GM23338 (cell line): Measurements from ENCODE around the gene EEPD1. TPM values are rescaled to one million over a fixed set of nuclear protein-coding genes. Genes with fewer than 3 reads are reported as not detected.

ENCODE experiments used
- ATAC-seq: fragments of 200-7000 bp; cut with Tn5 transposase; 3 replicates; pipeline ENCODE4 v1.9.1; 2020
- DNase-seq: peaks from one replicate; pipeline ENCODE4 v3.0.0-alpha.2; 2015; ENCODE audit warnings: low spot score
- H2AFZ ChIP-seq: fragments of 200-600 bp; sonication (generic); 2 replicates; pipeline ENCODE4 v1.8.0; 2016; ENCODE audit warnings: antibody characterized with exemption, mild to moderate bottlenecking, moderate library complexity
- H3F3A ChIP-seq: fragments of 200-600 bp; sonication (generic); replicated peaks from 2 replicates; pipeline ENCODE4 v1.8.0; 2017; ENCODE audit warnings: antibody characterized with exemption, mixed run types, low read depth
- H3K27ac ChIP-seq: fragments of 200-600 bp; sonication (generic); 2 replicates; pipeline ENCODE4 v1.6.1; 2016; ENCODE audit warnings: low read depth
- H3K27me3 ChIP-seq: fragments of 200-600 bp; sonication (generic); 2 replicates; pipeline ENCODE4 v1.8.0; 2016; ENCODE audit warnings: mild to moderate bottlenecking, mixed run types, moderate library complexity; ENCODE audit not compliant: insufficient read depth
- H3K36me3 ChIP-seq: fragments of 200-600 bp; sonication (generic); 2 replicates; pipeline ENCODE4 v1.8.0; 2016; ENCODE audit warnings: mild to moderate bottlenecking; ENCODE audit not compliant: insufficient read depth
- H3K4me1 ChIP-seq: fragments of 200-600 bp; sonication (generic); 2 replicates; pipeline ENCODE4 v1.8.0; 2016; ENCODE audit warnings: mild to moderate bottlenecking, moderate library complexity; ENCODE audit not compliant: insufficient read depth
- H3K4me2 ChIP-seq: fragments of 200-600 bp; sonication (generic); 2 replicates; pipeline ENCODE4 v1.7.1; 2017; ENCODE audit warnings: mixed run types
- H3K4me3 ChIP-seq: fragments of 200-600 bp; sonication (generic); 2 replicates; pipeline ENCODE4 v1.6.1; 2016; ENCODE audit warnings: mixed run types
- H3K79me2 ChIP-seq: fragments of 200-600 bp; sonication (generic); replicated peaks from 2 replicates; pipeline ENCODE4 v1.8.0; 2017; ENCODE audit warnings: mild to moderate bottlenecking; ENCODE audit not compliant: insufficient read depth
- H3K9me2 ChIP-seq: fragments of 200-600 bp; sonication (generic); 2 replicates; pipeline ENCODE4 v1.8.0; 2017; ENCODE audit not compliant: insufficient read depth
- H4K20me1 ChIP-seq: fragments of 200-600 bp; sonication (generic); replicated peaks from 2 replicates; pipeline ENCODE4 v1.8.0; 2017; ENCODE audit warnings: mild to moderate bottlenecking; ENCODE audit not compliant: insufficient read depth
- H3K27ac Mint-ChIP-seq: 2 replicates; pipeline ENCODE4 v1.8.0; 2020; ENCODE audit warnings: inconsistent platforms, mild to moderate bottlenecking, moderate library complexity, mixed read lengths
- H3K27me3 Mint-ChIP-seq: 3 replicates; pipeline ENCODE4 v1.8.0; 2022; ENCODE audit warnings: low read depth, mild to moderate bottlenecking, moderate library complexity, mixed read lengths, inconsistent platforms; ENCODE audit not compliant: insufficient read depth, poor library complexity
- H3K36me3 Mint-ChIP-seq: 3 replicates; pipeline ENCODE4 v1.8.0; 2021; ENCODE audit warnings: low read depth, mild to moderate bottlenecking, inconsistent platforms, moderate library complexity, mixed read lengths
- H3K4me1 Mint-ChIP-seq: 3 replicates; pipeline ENCODE4 v1.8.0; 2020; ENCODE audit warnings: mild to moderate bottlenecking, inconsistent platforms, mixed read lengths
- H3K4me3 Mint-ChIP-seq: 3 replicates; pipeline ENCODE4 v1.8.0; 2021; ENCODE audit warnings: moderate library complexity, mild to moderate bottlenecking, inconsistent platforms, mixed read lengths
- H3K9me3 Mint-ChIP-seq: 3 replicates; pipeline ENCODE4 v1.8.0; 2020; ENCODE audit warnings: moderate library complexity, mild to moderate bottlenecking, inconsistent platforms, mixed read lengths
- CREB1 ChIP-seq: fragments of 250-450 bp; sonication (Bioruptor Pico); IDR thresholded peaks from 2 replicates; pipeline ENCODE4 v1.5.0; 2020; ENCODE audit warnings: low read depth, mild to moderate bottlenecking, moderate library complexity
- EZH2 ChIP-seq: fragments of 200-600 bp; sonication (generic); IDR thresholded peaks from one replicate; pipeline ENCODE4 v1.8.0; 2017; ENCODE audit warnings: antibody characterized with exemption, mild to moderate bottlenecking, low read depth; ENCODE audit not compliant: unreplicated experiment
- EZH2phosphoT487 ChIP-seq: fragments of 200-600 bp; sonication (generic); IDR thresholded peaks from one replicate; pipeline ENCODE4 v1.8.1; 2018; ENCODE audit warnings: antibody characterized with exemption; ENCODE audit not compliant: unreplicated experiment
- JUNB ChIP-seq: IDR thresholded peaks from one replicate; pipeline ENCODE4 v1.6.1; 2016; ENCODE audit warnings: antibody characterized with exemption; ENCODE audit not compliant: unreplicated experiment
- NANOG ChIP-seq: IDR thresholded peaks from 2 replicates; pipeline ENCODE4 v1.6.1; 2016; ENCODE audit warnings: antibody characterized with exemption, borderline replicate concordance
- POLR2AphosphoS5 ChIP-seq: IDR thresholded peaks from 2 replicates; pipeline ENCODE4 v1.6.1; 2016; ENCODE audit warnings: antibody characterized with exemption, low read depth
- STAT1 ChIP-seq: IDR thresholded peaks from one replicate; pipeline ENCODE4 v1.6.1; 2016; ENCODE audit warnings: antibody characterized with exemption; ENCODE audit not compliant: unreplicated experiment
- ZNF114 ChIP-seq: fragments of 250-450 bp; sonication (Bioruptor Pico); IDR thresholded peaks from 2 replicates; pipeline ENCODE4 v1.5.0; 2020; ENCODE audit warnings: mild to moderate bottlenecking, moderate library complexity
- ZNF331 ChIP-seq: fragments of 250-450 bp; sonication (Bioruptor Pico); IDR thresholded peaks from 2 replicates; pipeline ENCODE4 v1.5.0; 2020; ENCODE audit warnings: low read depth, mild to moderate bottlenecking, moderate library complexity
- polyA plus RNA-seq: library from polyadenylated mRNA; unstranded; fragments of >200 nt; fragmentation: Nextera tagmentation; extraction: Ambion mirVana; gene quantifications from 2 replicates; pipeline ENCODE4 v1.2.1, GENCODE V29; 2016
- total RNA-seq: library from RNA; depleted of rRNA; stranded (reverse); fragments of >200 nt; shearing (Covaris generic); gene quantifications from 2 replicates; pipeline ENCODE4 v1.2.3, GENCODE V29; 2014
- TF ChIP-seq, protein P1 (sequence below): fragments of 250-450 bp; sonication (Bioruptor Pico); IDR thresholded peaks from 2 replicates; pipeline ENCODE4 v1.5.0; 2020; ENCODE audit warnings: mild to moderate bottlenecking, moderate library complexity
- TF ChIP-seq, protein P2 (sequence below): IDR thresholded peaks from one replicate; pipeline ENCODE4 v1.6.1; 2018; ENCODE audit warnings: antibody characterized with exemption; ENCODE audit not compliant: unreplicated experiment
- TF ChIP-seq, protein P3 (sequence below): IDR thresholded peaks from 2 replicates; pipeline ENCODE4 v1.6.1; 2016; ENCODE audit warnings: antibody characterized with exemption
- TF ChIP-seq, protein P4 (sequence below), 2 experiments: fragments of 200-600 bp in 1 of 2; sonication (generic) in 1 of 2; conservative IDR thresholded peaks; 2 replicates each; pipeline versions ENCODE4 v1.5.1 to v1.6.1; 2016 to 2017; ENCODE audit warnings: antibody characterized with exemption in 2 of 2, low read depth in 2 of 2, mild to moderate bottlenecking in 2 of 2, moderate library complexity in 1 of 2

Gene EEPD1
- total and polyA plus RNA-seq, 2 experiments from 2014 or later = 4.1 to 17.1 TPM

DNA sequence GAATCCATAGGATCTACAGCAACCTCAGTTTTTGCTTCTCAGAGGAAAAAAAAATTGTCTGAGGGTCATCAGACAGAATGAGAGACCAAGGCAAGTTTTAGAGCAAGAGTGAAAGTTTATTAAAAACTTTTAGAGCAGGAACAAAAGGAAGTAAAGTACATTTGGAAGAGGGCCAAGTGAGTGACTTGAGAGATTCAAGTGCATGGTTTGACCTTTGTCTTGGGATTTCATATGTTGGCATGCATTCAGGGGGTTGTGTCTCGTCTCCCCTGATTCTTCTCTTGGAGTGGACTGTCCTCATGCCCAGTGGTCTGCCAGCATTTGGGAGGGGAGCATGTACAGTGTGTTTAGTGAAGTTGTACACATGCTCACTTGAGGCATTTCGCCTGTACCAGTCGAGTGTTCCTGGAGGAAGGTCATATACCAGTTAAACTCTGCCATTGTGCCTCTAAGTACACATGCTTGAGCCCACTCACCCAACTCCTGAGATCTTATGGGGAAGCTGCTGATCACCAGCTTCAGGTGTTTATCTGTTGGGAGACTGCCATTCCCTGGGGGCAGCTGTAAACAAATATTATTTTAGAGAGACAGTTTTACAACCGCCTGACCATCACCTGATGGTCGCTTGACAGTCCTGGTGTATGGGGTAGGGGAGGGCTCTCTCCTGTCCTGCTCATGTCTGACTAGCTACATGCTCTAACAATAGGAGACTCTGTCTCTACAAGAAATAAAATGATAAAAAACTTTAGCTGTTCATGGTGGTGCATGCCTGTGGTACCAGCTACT, 109.4 kb downstream of the EEPD1 start:
- no peak for DNase-seq
- no peak overlapping the region for H3K4me3 Mint-ChIP-seq
- Histone ChIP-seq H3F3A (no peaks in the 10 kb centered on the region), H3K9me2 (no peaks in the 10 kb centered on the region), H3K4me1 (peaks cover 12% of the 10 kb centered on the region; the same call in 1 of the 2 replicates), H3K4me2 (no peak overlapping the region), H3K79me2 (no peaks in the 10 kb centered on the region), H3K36me3 (no peaks in the 10 kb centered on the region), H3K4me3 (no peak overlapping the region), H2AFZ (no peak overlapping the region), H4K20me1 (no peaks in the 10 kb centered on the region), H3K27ac (no peak overlapping the region), H3K27me3 (no peaks in the 10 kb centered on the region)
- no peak for ATAC-seq
- peaks cover 11% of the 10 kb centered on the region for H3K27me3 Mint-ChIP-seq
- peaks cover 4% of the 10 kb centered on the region; the same call in 2 of the 3 replicates for H3K36me3 Mint-ChIP-seq
- TF ChIP-seq EZH2phosphoT487 (no peak), STAT1 (no peak), ZNF331 (CRISPR knock-in tag) (no peak), JUNB (no peak), CREB1 (CRISPR knock-in tag) (no peak), ZNF114 (no peak), POLR2AphosphoS5 (no peak), EZH2 (no peak), NANOG (no peak)
- TF ChIP-seq, protein P1, sequence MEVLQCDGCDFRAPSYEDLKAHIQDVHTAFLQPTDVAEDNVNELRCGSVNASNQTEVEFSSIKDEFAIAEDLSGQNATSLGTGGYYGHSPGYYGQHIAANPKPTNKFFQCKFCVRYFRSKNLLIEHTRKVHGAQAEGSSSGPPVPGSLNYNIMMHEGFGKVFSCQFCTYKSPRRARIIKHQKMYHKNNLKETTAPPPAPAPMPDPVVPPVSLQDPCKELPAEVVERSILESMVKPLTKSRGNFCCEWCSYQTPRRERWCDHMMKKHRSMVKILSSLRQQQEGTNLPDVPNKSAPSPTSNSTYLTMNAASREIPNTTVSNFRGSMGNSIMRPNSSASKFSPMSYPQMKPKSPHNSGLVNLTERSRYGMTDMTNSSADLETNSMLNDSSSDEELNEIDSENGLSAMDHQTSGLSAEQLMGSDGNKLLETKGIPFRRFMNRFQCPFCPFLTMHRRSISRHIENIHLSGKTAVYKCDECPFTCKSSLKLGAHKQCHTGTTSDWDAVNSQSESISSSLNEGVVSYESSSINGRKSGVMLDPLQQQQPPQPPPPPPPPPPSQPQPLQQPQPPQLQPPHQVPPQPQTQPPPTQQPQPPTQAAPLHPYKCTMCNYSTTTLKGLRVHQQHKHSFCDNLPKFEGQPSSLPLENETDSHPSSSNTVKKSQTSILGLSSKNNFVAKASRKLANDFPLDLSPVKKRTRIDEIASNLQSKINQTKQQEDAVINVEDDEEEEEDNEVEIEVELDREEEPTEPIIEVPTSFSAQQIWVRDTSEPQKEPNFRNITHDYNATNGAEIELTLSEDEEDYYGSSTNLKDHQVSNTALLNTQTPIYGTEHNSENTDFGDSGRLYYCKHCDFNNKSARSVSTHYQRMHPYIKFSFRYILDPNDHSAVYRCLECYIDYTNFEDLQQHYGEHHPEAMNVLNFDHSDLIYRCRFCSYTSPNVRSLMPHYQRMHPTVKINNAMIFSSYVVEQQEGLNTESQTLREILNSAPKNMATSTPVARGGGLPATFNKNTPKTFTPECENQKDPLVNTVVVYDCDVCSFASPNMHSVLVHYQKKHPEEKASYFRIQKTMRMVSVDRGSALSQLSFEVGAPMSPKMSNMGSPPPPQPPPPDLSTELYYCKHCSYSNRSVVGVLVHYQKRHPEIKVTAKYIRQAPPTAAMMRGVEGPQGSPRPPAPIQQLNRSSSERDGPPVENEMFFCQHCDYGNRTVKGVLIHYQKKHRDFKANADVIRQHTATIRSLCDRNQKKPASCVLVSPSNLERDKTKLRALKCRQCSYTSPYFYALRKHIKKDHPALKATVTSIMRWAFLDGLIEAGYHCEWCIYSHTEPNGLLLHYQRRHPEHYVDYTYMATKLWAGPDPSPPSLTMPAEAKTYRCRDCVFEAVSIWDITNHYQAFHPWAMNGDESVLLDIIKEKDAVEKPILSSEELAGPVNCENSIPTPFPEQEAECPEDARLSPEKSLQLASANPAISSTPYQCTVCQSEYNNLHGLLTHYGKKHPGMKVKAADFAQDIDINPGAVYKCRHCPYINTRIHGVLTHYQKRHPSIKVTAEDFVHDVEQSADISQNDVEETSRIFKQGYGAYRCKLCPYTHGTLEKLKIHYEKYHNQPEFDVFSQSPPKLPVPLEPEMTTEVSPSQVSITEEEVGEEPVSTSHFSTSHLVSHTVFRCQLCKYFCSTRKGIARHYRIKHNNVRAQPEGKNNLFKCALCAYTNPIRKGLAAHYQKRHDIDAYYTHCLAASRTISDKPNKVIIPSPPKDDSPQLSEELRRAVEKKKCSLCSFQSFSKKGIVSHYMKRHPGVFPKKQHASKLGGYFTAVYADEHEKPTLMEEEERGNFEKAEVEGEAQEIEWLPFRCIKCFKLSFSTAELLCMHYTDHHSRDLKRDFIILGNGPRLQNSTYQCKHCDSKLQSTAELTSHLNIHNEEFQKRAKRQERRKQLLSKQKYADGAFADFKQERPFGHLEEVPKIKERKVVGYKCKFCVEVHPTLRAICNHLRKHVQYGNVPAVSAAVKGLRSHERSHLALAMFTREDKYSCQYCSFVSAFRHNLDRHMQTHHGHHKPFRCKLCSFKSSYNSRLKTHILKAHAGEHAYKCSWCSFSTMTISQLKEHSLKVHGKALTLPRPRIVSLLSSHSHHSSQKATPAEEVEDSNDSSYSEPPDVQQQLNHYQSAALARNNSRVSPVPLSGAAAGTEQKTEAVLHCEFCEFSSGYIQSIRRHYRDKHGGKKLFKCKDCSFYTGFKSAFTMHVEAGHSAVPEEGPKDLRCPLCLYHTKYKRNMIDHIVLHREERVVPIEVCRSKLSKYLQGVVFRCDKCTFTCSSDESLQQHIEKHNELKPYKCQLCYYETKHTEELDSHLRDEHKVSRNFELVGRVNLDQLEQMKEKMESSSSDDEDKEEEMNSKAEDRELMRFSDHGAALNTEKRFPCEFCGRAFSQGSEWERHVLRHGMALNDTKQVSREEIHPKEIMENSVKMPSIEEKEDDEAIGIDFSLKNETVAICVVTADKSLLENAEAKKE (CRISPR knock-in tag) = no peak
- TF ChIP-seq, protein P2, sequence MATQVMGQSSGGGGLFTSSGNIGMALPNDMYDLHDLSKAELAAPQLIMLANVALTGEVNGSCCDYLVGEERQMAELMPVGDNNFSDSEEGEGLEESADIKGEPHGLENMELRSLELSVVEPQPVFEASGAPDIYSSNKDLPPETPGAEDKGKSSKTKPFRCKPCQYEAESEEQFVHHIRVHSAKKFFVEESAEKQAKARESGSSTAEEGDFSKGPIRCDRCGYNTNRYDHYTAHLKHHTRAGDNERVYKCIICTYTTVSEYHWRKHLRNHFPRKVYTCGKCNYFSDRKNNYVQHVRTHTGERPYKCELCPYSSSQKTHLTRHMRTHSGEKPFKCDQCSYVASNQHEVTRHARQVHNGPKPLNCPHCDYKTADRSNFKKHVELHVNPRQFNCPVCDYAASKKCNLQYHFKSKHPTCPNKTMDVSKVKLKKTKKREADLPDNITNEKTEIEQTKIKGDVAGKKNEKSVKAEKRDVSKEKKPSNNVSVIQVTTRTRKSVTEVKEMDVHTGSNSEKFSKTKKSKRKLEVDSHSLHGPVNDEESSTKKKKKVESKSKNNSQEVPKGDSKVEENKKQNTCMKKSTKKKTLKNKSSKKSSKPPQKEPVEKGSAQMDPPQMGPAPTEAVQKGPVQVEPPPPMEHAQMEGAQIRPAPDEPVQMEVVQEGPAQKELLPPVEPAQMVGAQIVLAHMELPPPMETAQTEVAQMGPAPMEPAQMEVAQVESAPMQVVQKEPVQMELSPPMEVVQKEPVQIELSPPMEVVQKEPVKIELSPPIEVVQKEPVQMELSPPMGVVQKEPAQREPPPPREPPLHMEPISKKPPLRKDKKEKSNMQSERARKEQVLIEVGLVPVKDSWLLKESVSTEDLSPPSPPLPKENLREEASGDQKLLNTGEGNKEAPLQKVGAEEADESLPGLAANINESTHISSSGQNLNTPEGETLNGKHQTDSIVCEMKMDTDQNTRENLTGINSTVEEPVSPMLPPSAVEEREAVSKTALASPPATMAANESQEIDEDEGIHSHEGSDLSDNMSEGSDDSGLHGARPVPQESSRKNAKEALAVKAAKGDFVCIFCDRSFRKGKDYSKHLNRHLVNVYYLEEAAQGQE = no peak
- TF ChIP-seq, protein P3, sequence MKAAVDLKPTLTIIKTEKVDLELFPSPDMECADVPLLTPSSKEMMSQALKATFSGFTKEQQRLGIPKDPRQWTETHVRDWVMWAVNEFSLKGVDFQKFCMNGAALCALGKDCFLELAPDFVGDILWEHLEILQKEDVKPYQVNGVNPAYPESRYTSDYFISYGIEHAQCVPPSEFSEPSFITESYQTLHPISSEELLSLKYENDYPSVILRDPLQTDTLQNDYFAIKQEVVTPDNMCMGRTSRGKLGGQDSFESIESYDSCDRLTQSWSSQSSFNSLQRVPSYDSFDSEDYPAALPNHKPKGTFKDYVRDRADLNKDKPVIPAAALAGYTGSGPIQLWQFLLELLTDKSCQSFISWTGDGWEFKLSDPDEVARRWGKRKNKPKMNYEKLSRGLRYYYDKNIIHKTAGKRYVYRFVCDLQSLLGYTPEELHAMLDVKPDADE = no peak
- TF ChIP-seq, protein P4, sequence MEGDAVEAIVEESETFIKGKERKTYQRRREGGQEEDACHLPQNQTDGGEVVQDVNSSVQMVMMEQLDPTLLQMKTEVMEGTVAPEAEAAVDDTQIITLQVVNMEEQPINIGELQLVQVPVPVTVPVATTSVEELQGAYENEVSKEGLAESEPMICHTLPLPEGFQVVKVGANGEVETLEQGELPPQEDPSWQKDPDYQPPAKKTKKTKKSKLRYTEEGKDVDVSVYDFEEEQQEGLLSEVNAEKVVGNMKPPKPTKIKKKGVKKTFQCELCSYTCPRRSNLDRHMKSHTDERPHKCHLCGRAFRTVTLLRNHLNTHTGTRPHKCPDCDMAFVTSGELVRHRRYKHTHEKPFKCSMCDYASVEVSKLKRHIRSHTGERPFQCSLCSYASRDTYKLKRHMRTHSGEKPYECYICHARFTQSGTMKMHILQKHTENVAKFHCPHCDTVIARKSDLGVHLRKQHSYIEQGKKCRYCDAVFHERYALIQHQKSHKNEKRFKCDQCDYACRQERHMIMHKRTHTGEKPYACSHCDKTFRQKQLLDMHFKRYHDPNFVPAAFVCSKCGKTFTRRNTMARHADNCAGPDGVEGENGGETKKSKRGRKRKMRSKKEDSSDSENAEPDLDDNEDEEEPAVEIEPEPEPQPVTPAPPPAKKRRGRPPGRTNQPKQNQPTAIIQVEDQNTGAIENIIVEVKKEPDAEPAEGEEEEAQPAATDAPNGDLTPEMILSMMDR (conservative IDR thresholded peaks at IDR 0.05; ENCODE audit: low read depth in 2 of 2) = no peak
- H3K9me3 Mint-ChIP-seq = peaks cover 4% of the 10 kb centered on the region; the same call in 2 of the 3 replicates
- H3K27ac Mint-ChIP-seq = no peak overlapping the region
- H3K4me1 Mint-ChIP-seq = peaks cover 38% of the 10 kb centered on the region
